ENCODE results near the gene DNAJB13. TPM values are rescaled to one million over a fixed set of nuclear protein-coding genes. Genes with fewer than 3 reads are reported as not detected.

DNAJB13 gene
- total RNA-seq, 1 donor from 2014 or later: not detected

- Mint-ChIP-seq H3K36me3 (no peaks in the 10 kb centered on the region), H3K4me3 (no peak overlapping the region), H3K4me1 (peaks cover 5% of the 10 kb centered on the region), H3K9me3 (no peaks in the 10 kb centered on the region), H3K27ac (no peak overlapping the region), H3K27me3 (ENCODE audit: insufficient read depth, low read depth) (peaks cover 10% of the 10 kb centered on the region)
- Histone ChIP-seq H3K36me3 (no peaks in the 10 kb centered on the region), H3K79me2 (ENCODE audit: low read depth) (no peaks in the 10 kb centered on the region), H3F3A (ENCODE audit: low read depth) (no peaks in the 10 kb centered on the region), H3K4me3 (no peak overlapping the region), H3K27ac (no peak overlapping the region), H4K20me1 (ENCODE audit: low read depth) (no peaks in the 10 kb centered on the region), H3K27me3 (no peaks in the 10 kb centered on the region), H3K9me3 (ENCODE audit: low read depth) (no peaks in the 10 kb centered on the region), H3K9ac (no peak overlapping the region), H2AFZ (replicated peaks) (no peak overlapping the region), H3K4me1 (peaks cover 6% of the 10 kb centered on the region), H3K4me2 (no peak overlapping the region)
- no peak for DNase-seq (ENCODE audit: low spot score)
- TF ChIP-seq EZH2 (IDR thresholded peaks at IDR 0.05): no peak
- TF ChIP-seq EZH2phosphoT487 (IDR thresholded peaks at IDR 0.05): no peak
- no peak for TF ChIP-seq CTCF (IDR thresholded peaks at IDR 0.05)
Observed at GRCh38 chr11:73962101-73962705, 11.4 kb downstream of the DNAJB13 start.

- Histone ChIP-seq H3F3A (ENCODE audit: low read depth) (no peaks in the 10 kb centered on the region), H3K27me3 (no peaks in the 10 kb centered on the region), H3K4me1 (peaks cover 2% of the 10 kb centered on the region), H3K9ac (no peak overlapping the region), H3K9me3 (ENCODE audit: low read depth) (no peaks in the 10 kb centered on the region), H3K4me3 (no peak overlapping the region), H3K79me2 (ENCODE audit: low read depth) (no peaks in the 10 kb centered on the region), H3K4me2 (no peak overlapping the region), H3K36me3 (no peaks in the 10 kb centered on the region), H2AFZ (replicated peaks) (peak overlapping the region; percentile 80), H4K20me1 (ENCODE audit: low read depth) (no peaks in the 10 kb centered on the region), H3K27ac (no peak overlapping the region)
- no peak for DNase-seq (ENCODE audit: low spot score)
- Mint-ChIP-seq H3K4me1 (no peaks in the 10 kb centered on the region), H3K9me3 (no peaks in the 10 kb centered on the region), H3K27ac (no peak overlapping the region), H3K4me3 (no peak overlapping the region), H3K36me3 (no peaks in the 10 kb centered on the region), H3K27me3 (ENCODE audit: insufficient read depth, low read depth) (peaks cover 6% of the 10 kb centered on the region)
- no peak for TF ChIP-seq CTCF (IDR thresholded peaks at IDR 0.05)
- no peak for TF ChIP-seq EZH2 (IDR thresholded peaks at IDR 0.05)
- no peak for TF ChIP-seq EZH2phosphoT487 (IDR thresholded peaks at IDR 0.05)
Observed at GRCh38 chr11:73963861-73964260, 13.0 kb downstream of the DNAJB13 start.

DNA sequence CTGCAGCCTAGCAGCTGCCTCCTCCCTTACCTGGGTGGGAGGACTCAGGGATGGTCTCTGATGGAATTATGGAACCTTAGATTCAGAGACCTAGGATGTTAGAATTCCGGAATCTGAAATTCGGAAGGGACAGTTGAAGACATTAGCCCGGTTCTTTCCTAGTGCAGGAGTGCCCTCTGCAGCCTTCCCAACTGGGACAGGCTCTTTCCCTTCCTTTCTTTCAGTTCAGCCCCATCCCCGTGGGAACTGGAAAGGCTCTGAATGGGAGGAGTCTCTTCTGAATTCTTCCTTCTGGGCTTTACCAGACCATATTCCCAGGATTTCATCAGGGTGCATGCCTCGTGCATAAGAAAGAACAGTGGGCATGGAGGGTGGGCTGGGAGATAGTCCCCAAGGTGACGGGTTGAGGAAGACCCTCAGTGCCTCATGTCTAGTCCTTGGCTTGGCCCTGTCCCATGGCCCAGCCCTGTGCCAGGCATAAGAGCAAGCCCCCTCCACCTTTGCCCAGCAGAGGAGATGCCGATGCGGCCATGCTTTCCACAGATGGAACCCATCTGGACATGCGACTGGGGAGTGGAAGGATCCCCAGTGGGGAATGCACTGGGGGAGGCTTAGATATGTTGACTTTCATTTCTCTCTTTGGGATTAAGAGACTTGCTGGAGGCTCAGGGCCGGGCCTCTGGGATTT, 14.4 kb downstream of the DNAJB13 start:
- Histone ChIP-seq H2AFZ (replicated peaks) (peak overlapping the region; percentile 80), H3K9me3 (ENCODE audit: low read depth) (no peaks in the 10 kb centered on the region), H3K27me3 (no peaks in the 10 kb centered on the region), H3K27ac (no peak overlapping the region), H3K4me3 (no peak overlapping the region), H3F3A (ENCODE audit: low read depth) (peaks cover 2% of the 10 kb centered on the region), H3K79me2 (ENCODE audit: low read depth) (no peaks in the 10 kb centered on the region), H3K9ac (no peak overlapping the region), H3K4me2 (peak overlapping the region; percentile 25), H3K36me3 (no peaks in the 10 kb centered on the region), H4K20me1 (ENCODE audit: low read depth) (no peaks in the 10 kb centered on the region), H3K4me1 (no peaks in the 10 kb centered on the region)
- H3K27me3 Mint-ChIP-seq (ENCODE audit: insufficient read depth, low read depth): peaks cover 11% of the 10 kb centered on the region
- H3K36me3 Mint-ChIP-seq: no peaks in the 10 kb centered on the region
- DNase-seq (ENCODE audit: low spot score): peak; percentile 26
- no peaks in the 10 kb centered on the region for H3K9me3 Mint-ChIP-seq
- no peak overlapping the region for H3K4me3 Mint-ChIP-seq
- no peaks in the 10 kb centered on the region for H3K4me1 Mint-ChIP-seq
- H3K27ac Mint-ChIP-seq: no peak overlapping the region
- TF ChIP-seq EZH2 (IDR thresholded peaks at IDR 0.05): no peak
- TF ChIP-seq CTCF (IDR thresholded peaks at IDR 0.05): no peak
- no peak for TF ChIP-seq EZH2phosphoT487 (IDR thresholded peaks at IDR 0.05)

All from neural progenitor cell (in vitro differentiated cells).